NB4 (cell line): Measurements from ENCODE around the gene GREB1L.

ENCODE experiments used
- POLR2A ChIP-seq: IDR thresholded peaks from 2 replicates; pipeline ENCODE4 v1.6.1; 2011; ENCODE audit warnings: mild to moderate bottlenecking; ENCODE audit not compliant: insufficient read length; ENCODE audit errors: extremely low read depth
- TF ChIP-seq, protein P1 (sequence below): IDR thresholded peaks from one replicate; pipeline ENCODE4 v1.5.1; 2012; ENCODE audit warnings: low read depth, low read length

DNA sequence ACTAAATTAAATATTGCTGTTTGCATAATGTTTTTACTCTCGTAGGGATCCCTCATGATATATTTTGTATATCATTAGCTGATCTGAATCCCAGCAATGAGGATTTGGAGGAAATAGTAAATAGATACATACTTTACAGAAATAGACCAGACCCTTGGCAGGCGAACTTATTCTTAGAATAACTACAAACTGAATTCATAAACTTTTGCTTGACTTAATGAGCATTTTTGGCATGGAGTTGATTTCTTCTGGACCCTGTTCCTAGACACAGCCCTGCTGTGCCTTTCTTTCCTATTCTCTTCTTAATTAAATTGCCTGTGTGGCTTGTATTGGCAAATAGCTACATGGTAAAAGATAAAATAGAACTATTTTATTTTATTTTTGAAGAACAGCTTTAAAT is 145.9 kb downstream of the GREB1L start:
- TF ChIP-seq, protein P1, sequence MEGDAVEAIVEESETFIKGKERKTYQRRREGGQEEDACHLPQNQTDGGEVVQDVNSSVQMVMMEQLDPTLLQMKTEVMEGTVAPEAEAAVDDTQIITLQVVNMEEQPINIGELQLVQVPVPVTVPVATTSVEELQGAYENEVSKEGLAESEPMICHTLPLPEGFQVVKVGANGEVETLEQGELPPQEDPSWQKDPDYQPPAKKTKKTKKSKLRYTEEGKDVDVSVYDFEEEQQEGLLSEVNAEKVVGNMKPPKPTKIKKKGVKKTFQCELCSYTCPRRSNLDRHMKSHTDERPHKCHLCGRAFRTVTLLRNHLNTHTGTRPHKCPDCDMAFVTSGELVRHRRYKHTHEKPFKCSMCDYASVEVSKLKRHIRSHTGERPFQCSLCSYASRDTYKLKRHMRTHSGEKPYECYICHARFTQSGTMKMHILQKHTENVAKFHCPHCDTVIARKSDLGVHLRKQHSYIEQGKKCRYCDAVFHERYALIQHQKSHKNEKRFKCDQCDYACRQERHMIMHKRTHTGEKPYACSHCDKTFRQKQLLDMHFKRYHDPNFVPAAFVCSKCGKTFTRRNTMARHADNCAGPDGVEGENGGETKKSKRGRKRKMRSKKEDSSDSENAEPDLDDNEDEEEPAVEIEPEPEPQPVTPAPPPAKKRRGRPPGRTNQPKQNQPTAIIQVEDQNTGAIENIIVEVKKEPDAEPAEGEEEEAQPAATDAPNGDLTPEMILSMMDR = no peak
- TF ChIP-seq POLR2A = no peak
